ENCODE results near the gene RAMP3. TPM values are rescaled to one million over a fixed set of nuclear protein-coding genes. Genes with fewer than 3 reads are reported as not detected.

The RAMP3 gene
- total and polyA plus RNA-seq, 8 donors: 2.6 to 21.8 (median 11.1) TPM

DNA sequence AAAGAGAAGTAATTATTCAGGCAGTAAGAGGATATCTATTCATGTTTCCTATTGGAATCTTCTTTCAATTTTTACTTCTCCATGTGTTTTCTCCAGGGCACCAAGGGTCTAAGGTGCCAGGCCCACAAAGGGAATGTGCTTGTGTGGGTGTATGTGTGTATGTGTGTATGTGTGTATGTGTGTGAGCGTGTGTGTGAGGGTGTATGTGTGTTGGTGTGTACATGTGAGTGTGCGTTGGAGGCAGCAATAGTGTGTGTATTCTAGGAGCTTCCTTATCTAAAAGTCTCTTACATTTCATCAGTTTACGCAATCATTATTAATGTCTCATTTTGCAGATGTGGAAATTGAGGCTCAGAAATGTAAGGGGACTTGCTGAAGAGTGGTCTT is 28.3 kb downstream of the RAMP3 start:
- H3K9me3 ChIP-seq: no peaks in the 10 kb centered on the region
- TF ChIP-seq POLR2A (IDR thresholded peaks at IDR 0.05): no peak
- TF ChIP-seq POLR2AphosphoS5 (IDR thresholded peaks at IDR 0.05): no peak
- TF ChIP-seq, protein P1, sequence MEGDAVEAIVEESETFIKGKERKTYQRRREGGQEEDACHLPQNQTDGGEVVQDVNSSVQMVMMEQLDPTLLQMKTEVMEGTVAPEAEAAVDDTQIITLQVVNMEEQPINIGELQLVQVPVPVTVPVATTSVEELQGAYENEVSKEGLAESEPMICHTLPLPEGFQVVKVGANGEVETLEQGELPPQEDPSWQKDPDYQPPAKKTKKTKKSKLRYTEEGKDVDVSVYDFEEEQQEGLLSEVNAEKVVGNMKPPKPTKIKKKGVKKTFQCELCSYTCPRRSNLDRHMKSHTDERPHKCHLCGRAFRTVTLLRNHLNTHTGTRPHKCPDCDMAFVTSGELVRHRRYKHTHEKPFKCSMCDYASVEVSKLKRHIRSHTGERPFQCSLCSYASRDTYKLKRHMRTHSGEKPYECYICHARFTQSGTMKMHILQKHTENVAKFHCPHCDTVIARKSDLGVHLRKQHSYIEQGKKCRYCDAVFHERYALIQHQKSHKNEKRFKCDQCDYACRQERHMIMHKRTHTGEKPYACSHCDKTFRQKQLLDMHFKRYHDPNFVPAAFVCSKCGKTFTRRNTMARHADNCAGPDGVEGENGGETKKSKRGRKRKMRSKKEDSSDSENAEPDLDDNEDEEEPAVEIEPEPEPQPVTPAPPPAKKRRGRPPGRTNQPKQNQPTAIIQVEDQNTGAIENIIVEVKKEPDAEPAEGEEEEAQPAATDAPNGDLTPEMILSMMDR (IDR thresholded peaks at IDR 0.05): no peak
- TF ChIP-seq EP300 (IDR thresholded peaks at IDR 0.05): no peak
- 85 to 90% (median 88%) methylated on average over 3 of the region's 3 CpGs for WGBS, 5 donors

GRCh38 chr7:45186261-45186813 is 28.7 kb downstream of the RAMP3 start:
- H3K4me1 ChIP-seq: no peaks in the 10 kb centered on the region
- no peaks in the 10 kb centered on the region for H3K9me3 ChIP-seq
- TF ChIP-seq POLR2A (IDR thresholded peaks at IDR 0.05) (no peak), POLR2AphosphoS5 (IDR thresholded peaks at IDR 0.05) (no peak), EP300 (IDR thresholded peaks at IDR 0.05) (no peak)
- TF ChIP-seq, protein P1 (IDR thresholded peaks at IDR 0.05): no peak
- intact Hi-C loops (cut with DNase I; ENCODE audit: low total_unique reads): no loop called here
- H3K27me3 ChIP-seq: peaks cover 0 to 7% (median 0%) of the 10 kb centered on the region in 3 donors
- DNase-seq: peak in 1 of 2 donors; percentile 9
- H3K27ac ChIP-seq: no peak overlapping the region
- no peaks in the 10 kb centered on the region for H3K36me3 ChIP-seq
- no peak overlapping the region for H3K4me3 ChIP-seq
- 86 to 97% (median 89%) methylated on average over 5 to 11 of the region's 11 CpGs for WGBS, 5 donors

More for the DNA sequence above, 28.3 kb downstream of the RAMP3 start:
- Histone ChIP-seq H3K4me3 (no peak overlapping the region), H3K36me3 (no peaks in the 10 kb centered on the region), H3K27me3 (peaks cover 0 to 7% (median 0%) of the 10 kb centered on the region in 3 donors), H3K27ac (no peak overlapping the region), H3K4me1 (no peaks in the 10 kb centered on the region)
- intact Hi-C loops (cut with DNase I; ENCODE audit: low total_unique reads): no loop called here
- peak in 1 of 2 donors; percentile 13 for DNase-seq

DNA sequence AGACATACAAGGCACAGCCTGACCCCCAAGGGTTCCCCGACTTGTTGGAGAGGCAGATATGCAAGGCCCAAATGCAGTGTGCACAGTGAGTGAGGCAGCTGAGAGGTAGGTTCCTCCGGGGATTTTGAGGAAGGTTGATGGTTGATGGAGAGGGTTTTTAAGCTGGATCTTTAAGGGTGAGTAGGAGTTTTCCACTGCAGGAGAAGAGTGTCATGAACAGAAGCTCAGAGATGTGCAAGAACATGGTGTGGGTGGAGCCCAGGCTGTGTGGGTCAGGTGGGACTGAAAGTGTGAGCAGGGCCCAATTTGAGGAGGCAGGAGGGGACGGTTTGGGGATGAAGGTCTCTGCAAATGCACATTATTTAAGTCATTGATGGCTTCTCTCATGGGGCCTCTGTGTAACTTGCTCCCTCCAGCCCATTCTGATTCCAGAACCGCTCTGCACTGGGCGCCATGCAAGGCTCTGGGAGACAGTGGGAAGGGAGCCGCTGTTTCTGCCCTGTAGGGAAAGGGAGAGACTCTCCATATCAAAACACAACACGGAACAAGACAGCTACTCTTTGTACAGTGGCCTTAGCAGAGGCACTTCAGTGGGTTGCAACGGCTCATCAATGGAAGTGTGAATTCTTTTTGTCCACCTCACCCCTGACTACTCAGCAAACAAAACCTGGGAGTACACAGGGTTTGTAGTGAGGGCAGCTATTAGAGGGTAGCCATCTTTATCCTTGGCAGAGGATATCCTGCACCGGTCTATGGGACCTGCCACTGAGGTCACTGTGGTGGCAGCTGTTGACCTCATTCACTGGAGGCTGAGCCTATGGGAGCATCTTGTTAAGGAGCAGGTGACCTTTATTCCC is 29.7 kb downstream of the RAMP3 start:
- 75 to 84% (median 80%) methylated on average over 9 of the region's 9 CpGs for WGBS, 5 donors
- Histone ChIP-seq H3K9me3 (no peaks in the 10 kb centered on the region), H3K36me3 (no peaks in the 10 kb centered on the region), H3K27me3 (peaks cover 0 to 7% (median 0%) of the 10 kb centered on the region in 3 donors), H3K4me3 (no peak overlapping the region), H3K27ac (no peak overlapping the region), H3K4me1 (no peaks in the 10 kb centered on the region)
- peak in 1 of 2 donors; percentile 20 for DNase-seq
- TF ChIP-seq POLR2A (IDR thresholded peaks at IDR 0.05) (no peak), POLR2AphosphoS5 (IDR thresholded peaks at IDR 0.05) (no peak), EP300 (IDR thresholded peaks at IDR 0.05) (no peak)
- TF ChIP-seq, protein P1 (IDR thresholded peaks at IDR 0.05): no peak
- intact Hi-C loops (cut with DNase I; ENCODE audit: low total_unique reads): no loop called here

DNA sequence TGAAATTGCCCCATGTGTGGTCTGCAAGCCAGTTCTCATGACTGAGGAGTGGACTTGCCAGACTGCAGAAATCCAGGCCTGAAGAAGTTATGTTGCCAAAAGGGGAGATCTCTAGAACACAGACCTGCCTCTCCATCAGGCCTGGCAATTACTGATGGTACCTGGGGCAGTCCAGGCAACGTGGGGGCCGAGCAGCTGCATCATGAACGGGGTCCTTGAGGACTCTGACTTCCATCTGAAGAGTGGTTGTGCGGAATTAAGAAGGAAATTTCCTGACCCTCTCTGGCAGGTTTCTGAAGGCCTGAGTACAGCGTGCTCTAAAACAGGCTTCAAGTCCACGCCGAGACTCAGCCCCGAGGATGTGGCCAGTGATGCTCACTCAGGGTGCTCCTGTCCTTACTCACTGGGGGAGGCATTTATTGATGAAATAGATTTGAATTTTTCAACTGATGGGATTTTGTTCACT is 30.4 kb downstream of the RAMP3 start:
- TF ChIP-seq POLR2A (IDR thresholded peaks at IDR 0.05): no peak
- TF ChIP-seq POLR2AphosphoS5 (IDR thresholded peaks at IDR 0.05): no peak
- TF ChIP-seq, protein P1 (IDR thresholded peaks at IDR 0.05): no peak
- TF ChIP-seq EP300 (IDR thresholded peaks at IDR 0.05): no peak
- DNase-seq: peak in 1 of 2 donors; percentile 17
- Histone ChIP-seq H3K36me3 (no peaks in the 10 kb centered on the region), H3K4me3 (no peak overlapping the region), H3K4me1 (no peaks in the 10 kb centered on the region), H3K27ac (no peak overlapping the region), H3K27me3 (peaks cover 0 to 7% (median 0%) of the 10 kb centered on the region in 3 donors), H3K9me3 (no peaks in the 10 kb centered on the region)
- intact Hi-C loops (cut with DNase I; ENCODE audit: low total_unique reads): no loop called here
- 83 to 91% (median 87%) methylated on average over 8 of the region's 8 CpGs for WGBS, 5 donors
